Right lobe of liver (tissue), 6 donors: ENCODE measurements around the gene HPSE. TPM values are rescaled to one million over a fixed set of nuclear protein-coding genes. Genes with fewer than 3 reads are reported as not detected.

ENCODE experiments used
- ATAC-seq, 4 donors: fragments of 200-7000 bp; cut with Tn5 transposase; one replicate each; pipeline ENCODE4 v1.9.1; 2020; ENCODE audit warnings: mild to moderate bottlenecking in 4 of 4, moderate library complexity in 4 of 4
- DNase-seq, 3 donors: peaks; one replicate each; pipeline ENCODE4 v3.0.0-alpha.2; 2020
- H3K27ac ChIP-seq, 3 donors: fragments of 200-600 bp; one replicate each; pipeline ENCODE4 v1.8.0; 2022
- H3K27me3 ChIP-seq, 2 donors: fragments of 200-600 bp; one replicate each; pipeline ENCODE4 v1.8.0; 2022
- H3K36me3 ChIP-seq, 4 donors: fragments of 200-600 bp; sonication (generic) in 1 of 4; one replicate each; pipeline versions ENCODE4 v1.5.1 to v1.8.0; 2017 to 2022; ENCODE audit warnings: control low read depth in 1 of 4
- H3K4me1 ChIP-seq, 4 donors: fragments of 200-600 bp; sonication (generic) in 1 of 4; one replicate each; pipeline versions ENCODE4 v1.5.1 to v1.8.0; 2017 to 2022; ENCODE audit warnings: control low read depth in 1 of 4
- H3K4me3 ChIP-seq, 3 donors: fragments of 200-600 bp; one replicate each; pipeline ENCODE4 v1.8.0; 2022
- H3K9me3 ChIP-seq, 4 donors: fragments of 200-600 bp; sonication (generic) in 1 of 4; one replicate each; pipeline versions ENCODE4 v1.5.1 to v1.8.0; 2017 to 2022; ENCODE audit warnings: control low read depth in 1 of 4
- CTCF ChIP-seq, 4 donors: fragments of 200-600 bp in 3 of 4; fragments of 450-650 bp in 1 of 4; IDR thresholded peaks; one replicate each; pipeline versions ENCODE4 v1.5.1 to v1.8.0; 2016 to 2022; ENCODE audit warnings: antibody characterized with exemption in 4 of 4, mild to moderate bottlenecking in 2 of 4
- POLR2A ChIP-seq: fragments of 450-650 bp; IDR thresholded peaks from one replicate; pipeline ENCODE4 v1.6.1; 2017; ENCODE audit warnings: antibody characterized with exemption, mild to moderate bottlenecking
- WGBS: methylation state at CpG from one replicate; pipeline ENCODE4 v1.1.6; 2018; ENCODE audit warnings: low coverage, low lambda C conversion rate; ENCODE audit not compliant: insufficient coverage; ENCODE audit errors: missing lambda C conversion rate; 5-methylcytosine and 5-hydroxymethylcytosine counted together
- intact Hi-C, 2 donors: fragments of 100-400 bp; cut with DNase I; formaldehyde crosslinking; loops; one replicate each; pipeline versions ENCODE4 v1.11.2 to v1.14.1; 2022
- total RNA-seq, 6 experiments: library from RNA; depleted of rRNA in 2 of 6; stranded (reverse); fragments of >200 nt in 2 of 6; fragmentation: NEBNext Ultra II Directional in 3 of 6; extraction: Animal tissue kit (Norgen Biotek cat#: 25700) in 3 of 6; gene quantifications; one replicate each; pipeline versions ENCODE4 v1.1.0 to v1.2.4, GENCODE V29; 2016 to 2023
- donor health status: DM: no; HTN: yes; CAD: no.
- donor health status: DM: no; HTN: no; CAD: no.
- donor health status: DM: no; HTN: no; CAD: no.
- donor health status: DM: no; HTN: yes; CAD: no.
- donor health status: DM: no; HTN: yes; CAD: no.

The HPSE gene
- total RNA-seq, 6 experiments from 2014 or later: 0.68 to 2.0 (median 1.2) TPM

- Histone ChIP-seq H3K27ac (no peak overlapping the region), H3K27me3 (no peaks in the 10 kb centered on the region), H3K36me3 (no peaks in the 10 kb centered on the region), H3K9me3 (no peaks in the 10 kb centered on the region), H3K4me1 (no peaks in the 10 kb centered on the region), H3K4me3 (no peak overlapping the region)
- TF ChIP-seq POLR2A (no peak), CTCF (IDR thresholded peaks at IDR 0.05) (no peak)
- intact Hi-C loops: no loop called here
- ATAC-seq: no peak
- WGBS: 88% methylated on average over 1 of the region's 1 CpG
- no peak for DNase-seq
Measured at GRCh38 chr4:83263106-83263505, 71.5 kb downstream of the HPSE start.

- DNase-seq (no peak), ATAC-seq (no peak)
- Histone ChIP-seq H3K4me3 (no peak overlapping the region), H3K36me3 (no peaks in the 10 kb centered on the region), H3K27ac (no peak overlapping the region), H3K4me1 (no peaks in the 10 kb centered on the region), H3K9me3 (no peaks in the 10 kb centered on the region), H3K27me3 (no peaks in the 10 kb centered on the region)
- intact Hi-C loops: no loop called here
- TF ChIP-seq POLR2A (no peak), CTCF (IDR thresholded peaks at IDR 0.05) (no peak)
- 84% methylated on average over 2 of the region's 2 CpGs for WGBS
Measured at GRCh38 chr4:83262682-83263081, 72.0 kb downstream of the HPSE start.

- Histone ChIP-seq H3K36me3 (no peaks in the 10 kb centered on the region), H3K27me3 (no peaks in the 10 kb centered on the region), H3K4me3 (no peak overlapping the region), H3K9me3 (no peaks in the 10 kb centered on the region), H3K27ac (no peak overlapping the region), H3K4me1 (no peaks in the 10 kb centered on the region)
- TF ChIP-seq CTCF (IDR thresholded peaks at IDR 0.05) (no peak), POLR2A (no peak)
- ATAC-seq (no peak), DNase-seq (no peak)
- 81% methylated on average over 5 of the region's 5 CpGs for WGBS
- intact Hi-C loops: no loop called here
Measured at GRCh38 chr4:83261307-83261706, 73.3 kb downstream of the HPSE start.

- no peak for DNase-seq
- no peaks in the 10 kb centered on the region for H3K27me3 ChIP-seq
- no peaks in the 10 kb centered on the region for H3K9me3 ChIP-seq
- H3K4me3 ChIP-seq: no peak overlapping the region
- intact Hi-C loops: no loop called here
- no peak for TF ChIP-seq CTCF (IDR thresholded peaks at IDR 0.05)
- TF ChIP-seq POLR2A: no peak
- H3K27ac ChIP-seq: no peak overlapping the region
- ATAC-seq: no peak
- H3K4me1 ChIP-seq: no peaks in the 10 kb centered on the region
- no peaks in the 10 kb centered on the region for H3K36me3 ChIP-seq
- 92% methylated on average over 1 of the region's 1 CpG for WGBS
Measured at GRCh38 chr4:83259586-83259985, 75.1 kb downstream of the HPSE start.

GRCh38 chr4:83258461-83258860, 76.2 kb downstream of the HPSE start:
- intact Hi-C loops: no loop called here
- H3K27ac ChIP-seq: no peak overlapping the region
- ATAC-seq: no peak
- H3K4me3 ChIP-seq: no peak overlapping the region
- H3K27me3 ChIP-seq: no peaks in the 10 kb centered on the region
- no peaks in the 10 kb centered on the region for H3K9me3 ChIP-seq
- no peak for DNase-seq
- H3K36me3 ChIP-seq: no peaks in the 10 kb centered on the region
- TF ChIP-seq CTCF (IDR thresholded peaks at IDR 0.05) (no peak), POLR2A (no peak)
- H3K4me1 ChIP-seq: no peaks in the 10 kb centered on the region
